Activated CD8-positive, alpha-beta memory T cell treated with anti-CD3 and anti-CD28 coated beads, Interleukin-2, amount 50 U/mL, for 4 hours (primary cell): Measurements from ENCODE around the gene MAPK13.
"Not testable (repeated sequence)": the region's sequence is repeated elsewhere in the genome, so short reads cannot be mapped to it uniquely, and the experiment has no call there.

Experiments
- DNase-seq: peaks from one replicate; pipeline ENCODE4 v3.0.0-alpha.2; 2020

MAPK13 gene

DNA sequence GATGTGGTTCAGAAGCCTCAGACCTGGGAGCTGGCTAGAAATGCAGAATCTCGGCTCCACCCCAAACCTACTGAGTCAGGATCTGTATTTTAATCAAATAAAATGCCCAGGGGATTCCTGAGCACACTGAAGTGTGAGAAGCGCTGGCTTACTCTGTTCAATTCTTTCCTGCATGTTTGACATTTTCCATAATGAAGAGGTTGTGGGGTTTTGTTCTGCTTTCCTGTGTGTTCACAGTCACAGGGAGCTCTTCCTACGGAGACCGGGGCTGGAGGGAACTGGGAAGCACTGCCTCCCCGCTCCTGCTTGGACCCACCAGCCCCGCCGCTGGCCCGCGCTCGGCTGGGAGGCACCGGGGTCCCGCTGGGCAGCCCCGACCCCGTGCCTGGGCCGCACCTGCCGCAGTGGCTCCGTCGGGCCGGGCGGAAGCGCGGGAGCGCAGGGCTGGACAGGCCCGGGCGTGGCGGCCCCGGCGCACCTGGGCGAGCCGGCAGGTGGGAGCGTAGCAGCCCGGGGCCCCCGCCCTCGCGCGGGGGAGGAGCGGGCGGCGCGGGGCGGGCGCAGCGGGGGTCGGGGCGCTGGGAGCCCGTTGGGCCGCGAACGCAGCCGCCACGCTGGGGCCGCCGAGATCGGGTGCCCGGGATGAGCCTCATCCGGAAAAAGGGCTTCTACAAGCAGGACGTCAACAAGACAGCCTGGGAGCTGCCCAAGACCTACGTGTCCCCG lies at the start of gene MAPK13:
Gene MAPK13 (plus strand): TSS at position 573 of the 726 bp plus-strand sequence. CDS start 70 bp downstream, at position 643.
- DNase-seq: peak; percentile 37

DNA sequence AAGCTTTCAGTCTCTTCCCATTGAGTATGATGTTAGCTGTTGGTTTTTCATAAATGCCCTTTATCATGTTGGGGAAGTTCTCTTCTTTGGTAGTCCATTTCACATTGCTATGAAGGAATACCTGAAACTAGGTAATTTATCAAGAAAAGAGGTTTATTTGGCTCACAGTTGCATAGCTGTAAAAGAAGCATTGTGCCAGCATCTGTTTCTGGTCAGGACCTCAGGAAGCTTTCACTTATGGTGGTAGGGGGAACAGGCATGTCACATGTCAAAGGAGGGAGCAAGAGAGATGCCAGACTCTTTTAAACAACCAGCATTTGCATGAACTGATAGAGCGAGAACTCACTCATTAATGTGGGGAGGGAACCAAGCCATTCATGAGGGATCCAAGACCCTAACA lies 48.0 kb upstream of the MAPK13 start:
- DNase-seq: no peak

DNA sequence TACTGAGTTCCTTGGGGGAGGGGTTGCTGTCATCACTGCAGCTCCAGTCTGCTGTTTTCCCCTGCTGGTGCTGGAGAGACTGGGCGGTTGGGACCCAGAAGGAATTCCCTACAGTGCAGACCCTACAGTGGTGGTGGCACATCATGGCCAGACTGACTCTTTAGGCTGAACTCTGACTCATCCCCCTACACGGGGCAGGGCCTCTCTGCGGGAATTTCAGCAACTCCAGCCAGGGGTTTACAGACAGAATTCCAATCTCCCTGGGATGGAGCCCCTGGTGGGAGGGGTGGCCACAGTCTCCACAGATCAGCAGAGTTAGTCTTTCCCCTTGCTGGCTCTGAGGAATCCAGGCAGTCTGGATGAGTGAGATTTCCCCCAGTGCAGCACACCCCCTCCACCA lies 46.9 kb upstream of the MAPK13 start:
- DNase-seq: no peak

DNA sequence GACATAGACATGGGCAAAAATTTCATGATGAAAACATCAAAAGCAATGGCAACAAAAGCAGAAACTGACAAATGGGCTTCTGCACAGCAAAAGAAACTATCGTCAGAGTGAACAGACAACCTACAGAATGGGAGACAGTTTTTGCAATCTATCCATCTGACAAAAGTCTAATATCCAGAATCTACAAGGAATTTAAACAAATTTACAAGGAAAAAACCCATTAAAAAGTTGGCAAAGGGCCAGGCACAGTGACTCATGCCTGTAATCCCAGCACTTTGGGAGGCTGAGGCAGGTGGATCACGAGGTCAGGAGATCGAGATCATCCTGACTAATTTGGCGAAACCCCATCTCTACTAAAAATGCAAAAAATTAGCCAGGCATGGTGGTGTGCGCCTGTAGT lies 42.1 kb upstream of the MAPK13 start:
- DNase-seq: not testable (repeated sequence)

DNA sequence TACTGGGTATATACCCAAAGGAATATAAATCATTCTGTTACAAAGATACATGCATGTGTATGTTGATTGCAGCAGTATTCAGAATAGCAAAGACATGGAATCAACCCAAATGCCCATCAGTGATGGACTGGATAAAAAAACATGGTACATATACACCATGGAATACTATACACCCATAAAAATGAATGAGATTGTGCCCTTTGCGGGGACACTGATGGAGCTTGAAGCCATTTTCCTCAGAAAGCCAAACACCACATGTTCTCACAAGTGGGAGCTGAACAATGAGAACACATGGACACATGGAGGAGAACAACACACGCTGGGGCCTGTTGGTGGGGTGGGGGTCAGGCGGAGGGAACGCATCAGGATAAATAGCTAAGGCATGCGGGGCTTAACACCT lies 41.3 kb upstream of the MAPK13 start:
- DNase-seq: no peak

DNA sequence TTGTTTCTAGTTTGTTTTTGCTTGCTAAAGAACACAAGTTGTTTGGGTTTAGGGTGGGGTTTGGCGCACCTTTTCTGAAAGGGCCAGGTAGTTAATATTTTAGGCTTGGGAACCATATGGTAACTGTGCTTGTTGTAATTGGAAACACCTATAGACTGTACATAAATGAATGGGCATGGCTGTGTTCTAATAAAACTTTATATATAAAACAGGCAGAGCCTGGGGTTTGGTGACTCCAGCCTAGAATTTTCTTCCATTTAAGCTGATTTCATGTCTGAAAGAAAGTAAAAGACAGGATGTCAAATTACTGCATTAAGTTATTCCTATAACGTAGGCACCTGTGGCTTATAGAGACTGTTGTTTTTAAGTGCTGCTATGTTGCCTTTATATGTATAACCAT lies 36.1 kb upstream of the MAPK13 start:
- DNase-seq: no peak

DNA sequence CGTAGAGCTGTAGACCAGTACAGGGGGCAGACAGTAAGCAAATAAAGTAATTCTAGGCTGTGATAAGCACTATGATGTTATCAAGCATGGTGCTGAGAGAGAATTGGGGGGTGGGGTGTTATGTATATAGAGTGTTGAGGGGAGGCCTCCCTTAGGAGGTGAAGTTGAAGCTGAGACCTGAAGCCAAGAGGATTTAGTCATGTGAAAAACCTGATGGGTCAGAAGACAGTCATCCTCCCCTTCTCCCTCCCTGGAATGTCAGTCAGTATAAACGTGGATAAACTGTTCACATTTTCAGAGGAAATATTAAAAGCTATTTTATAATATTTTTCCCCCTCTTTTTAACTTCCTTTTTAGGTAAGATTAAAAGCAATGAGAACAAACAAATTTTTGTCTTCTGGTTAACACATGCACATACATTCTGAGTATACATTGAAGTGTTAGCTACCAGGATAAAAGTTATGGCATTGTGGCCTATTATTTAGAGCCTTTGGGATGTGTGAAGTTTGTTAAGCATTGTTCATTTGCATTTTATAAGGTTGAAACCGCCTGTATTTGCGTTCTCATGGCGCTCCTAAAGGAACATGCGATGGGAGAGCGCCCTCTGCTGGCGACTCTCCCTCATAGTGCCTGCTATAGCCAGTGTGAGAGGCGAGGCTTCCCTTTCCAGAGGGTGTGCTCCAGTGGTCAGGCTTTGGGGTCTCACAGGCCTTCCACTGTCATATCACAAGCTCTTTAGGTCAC lies 35.4 kb upstream of the MAPK13 start:
- peak; percentile 83 for DNase-seq

DNA sequence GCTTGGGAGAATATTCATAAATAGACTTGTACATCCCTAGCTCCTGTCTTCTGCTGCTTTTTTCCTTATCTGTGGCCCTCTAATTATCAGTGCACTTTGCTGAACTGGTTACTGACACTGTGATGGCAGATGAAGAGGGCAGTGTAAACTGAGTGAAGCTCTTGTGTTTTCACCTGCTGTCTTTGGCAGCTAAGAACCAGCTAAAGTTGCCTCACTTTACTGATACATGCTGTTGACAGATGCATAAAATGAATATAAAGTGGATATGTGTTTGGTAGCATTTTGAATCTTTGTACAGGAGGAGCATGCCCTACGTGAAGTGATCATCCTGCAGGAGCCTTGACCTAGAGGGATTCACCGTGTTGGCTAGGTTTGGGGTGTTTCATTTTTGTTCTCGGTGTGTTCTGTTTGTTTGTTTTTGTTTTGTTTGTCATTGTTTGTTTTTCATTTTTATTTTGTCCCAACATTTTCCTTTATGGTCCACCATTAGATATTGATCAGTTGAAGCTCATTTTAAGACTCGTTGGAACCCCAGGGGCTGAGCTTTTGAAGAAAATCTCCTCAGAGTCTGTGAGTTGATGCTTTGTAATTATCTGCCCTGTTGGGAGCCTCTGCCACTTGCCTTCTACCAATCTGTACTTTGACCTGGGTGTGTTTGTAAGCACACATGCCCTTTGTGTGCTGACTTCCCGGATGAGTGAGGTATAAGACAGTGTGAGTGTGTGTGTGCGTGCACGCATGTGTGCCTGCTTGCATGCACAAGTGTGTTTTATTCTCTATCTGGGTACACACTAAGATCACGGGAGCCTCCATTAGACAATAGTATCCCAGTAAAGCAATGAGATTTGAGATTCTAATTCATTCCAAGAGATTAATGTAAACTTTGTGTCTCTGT lies 34.6 kb upstream of the MAPK13 start:
- DNase-seq: no peak

DNA sequence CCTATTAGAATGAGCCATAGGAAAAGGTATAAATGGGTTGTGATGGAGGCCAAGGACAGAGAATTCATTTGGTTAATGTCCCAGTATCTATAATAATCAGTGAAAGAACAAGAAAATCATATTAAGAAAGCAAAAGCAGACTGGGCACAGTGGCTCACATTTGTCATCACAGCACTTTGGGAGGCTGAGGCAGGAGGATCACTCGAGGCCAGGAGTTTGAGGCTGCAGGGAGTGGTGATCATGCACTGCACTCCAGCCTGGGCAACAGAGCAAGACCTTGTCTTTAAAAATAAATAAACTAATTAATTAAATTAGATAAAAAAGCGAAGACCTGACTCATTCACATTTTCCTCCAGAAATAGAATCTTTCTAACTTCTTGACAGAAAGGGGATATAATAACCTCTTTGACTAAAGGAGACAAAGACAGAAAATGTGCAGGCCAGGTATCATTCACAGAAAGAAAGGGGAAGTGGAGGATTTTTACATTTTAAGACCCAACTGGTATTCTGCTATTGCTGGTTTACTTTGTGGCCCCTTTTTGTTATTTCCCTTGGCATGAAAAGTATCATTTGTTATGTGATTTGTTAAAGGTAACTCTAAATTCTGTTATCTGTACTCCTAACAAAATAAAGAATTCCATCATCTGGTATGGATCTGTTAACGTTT lies 31.9 kb upstream of the MAPK13 start:
- no peak for DNase-seq

DNA sequence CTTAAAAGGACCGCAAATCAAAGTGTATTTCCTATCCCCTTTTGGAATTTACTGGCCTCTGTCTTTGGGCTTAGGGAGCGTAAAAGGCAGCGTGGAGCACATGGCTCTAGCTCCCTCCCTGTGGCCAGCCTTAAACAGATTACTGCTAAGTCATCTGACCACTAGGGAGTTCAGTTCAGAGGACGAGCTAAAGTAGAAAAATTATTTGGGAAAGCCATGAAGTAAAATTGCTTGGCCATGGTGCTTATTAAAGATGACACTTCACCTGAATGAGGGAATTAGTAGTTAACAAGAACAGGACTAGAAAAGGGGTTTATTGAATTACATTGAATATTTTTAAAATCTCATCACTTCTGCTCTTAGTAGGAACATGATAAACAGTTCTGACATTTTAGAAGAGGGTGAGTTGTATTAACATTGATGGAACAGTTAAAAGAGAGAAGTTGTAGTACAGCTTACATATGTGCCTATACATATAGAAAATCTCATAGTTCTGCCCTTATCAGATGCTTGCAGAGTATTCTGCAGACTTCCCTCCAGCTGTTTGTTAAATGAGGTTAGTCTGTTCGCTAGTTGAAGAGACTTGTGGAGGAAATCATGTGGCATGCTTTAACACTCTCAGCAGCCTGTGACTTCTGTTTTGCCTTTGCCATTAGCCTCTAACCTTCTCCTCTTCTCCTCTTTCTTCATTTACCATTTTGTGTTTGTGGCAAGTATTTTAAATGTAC lies 31.2 kb upstream of the MAPK13 start:
- no peak for DNase-seq

DNA sequence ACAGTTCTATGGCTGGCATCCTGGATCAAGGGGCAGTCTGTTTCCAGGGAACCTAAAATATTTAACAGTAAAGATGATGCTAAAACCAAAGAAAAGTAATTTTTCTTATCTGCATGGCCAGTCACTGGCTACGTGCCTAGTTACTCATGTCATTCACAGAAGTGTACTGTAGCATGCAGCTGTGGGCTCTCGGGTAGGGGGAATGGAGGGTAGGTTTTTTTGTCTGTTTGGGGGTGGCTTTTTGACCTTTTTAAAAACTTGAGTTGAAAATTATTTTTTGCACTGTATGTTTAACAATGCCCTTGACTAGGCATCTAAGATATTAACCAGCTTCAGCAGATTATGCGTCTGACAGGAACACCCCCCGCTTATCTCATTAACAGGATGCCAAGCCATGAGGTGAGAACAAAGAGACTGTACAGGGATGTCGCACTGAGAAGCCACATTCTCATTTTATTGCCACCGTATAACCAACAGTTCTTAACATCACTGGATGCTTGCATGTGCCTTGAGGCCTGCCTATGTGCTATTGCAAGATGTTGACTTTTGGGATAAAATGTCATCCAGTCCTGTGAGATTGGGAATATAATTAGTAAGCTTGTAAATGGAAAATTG lies 30.3 kb upstream of the MAPK13 start:
- peak; percentile 26 for DNase-seq

DNA sequence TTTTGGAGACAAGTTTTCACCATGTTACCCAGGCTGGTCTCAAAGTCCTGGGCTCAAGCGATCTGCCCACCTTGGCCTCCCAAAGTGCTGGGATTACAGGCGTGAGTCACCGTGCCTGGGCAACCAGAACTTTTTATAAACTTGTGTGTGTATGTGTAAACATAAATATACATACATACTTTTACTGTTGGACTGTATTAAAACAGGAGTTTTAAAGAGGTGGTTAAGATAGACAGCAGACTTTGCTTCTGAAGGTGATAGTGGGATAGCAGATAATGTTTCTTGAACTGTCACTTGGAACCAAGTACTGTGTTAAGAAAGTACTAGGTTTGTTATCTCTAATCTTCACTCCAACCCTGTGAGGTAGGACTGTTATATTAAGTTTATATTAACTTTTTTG lies 28.6 kb upstream of the MAPK13 start:
- no peak for DNase-seq

DNA sequence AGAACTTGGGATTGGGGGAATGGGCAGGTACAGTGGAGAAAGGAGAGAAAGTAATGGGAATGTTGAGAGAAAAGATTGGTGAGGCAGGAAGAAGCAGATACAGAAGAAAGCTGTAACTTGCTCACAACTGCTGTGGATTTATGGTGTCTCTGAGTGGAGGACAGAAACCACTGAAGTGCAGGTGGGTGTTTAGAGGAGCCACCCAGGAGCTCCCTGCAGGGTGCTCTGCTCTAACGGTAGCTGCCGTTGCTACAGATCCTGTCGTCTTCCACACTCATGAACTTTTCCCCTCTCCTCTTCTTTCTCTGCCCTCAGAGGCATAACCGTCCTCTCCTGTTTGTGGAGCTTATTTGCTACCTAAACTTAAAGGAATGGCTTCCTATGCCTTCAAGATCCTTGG lies 27.5 kb upstream of the MAPK13 start:
- DNase-seq: no peak

DNA sequence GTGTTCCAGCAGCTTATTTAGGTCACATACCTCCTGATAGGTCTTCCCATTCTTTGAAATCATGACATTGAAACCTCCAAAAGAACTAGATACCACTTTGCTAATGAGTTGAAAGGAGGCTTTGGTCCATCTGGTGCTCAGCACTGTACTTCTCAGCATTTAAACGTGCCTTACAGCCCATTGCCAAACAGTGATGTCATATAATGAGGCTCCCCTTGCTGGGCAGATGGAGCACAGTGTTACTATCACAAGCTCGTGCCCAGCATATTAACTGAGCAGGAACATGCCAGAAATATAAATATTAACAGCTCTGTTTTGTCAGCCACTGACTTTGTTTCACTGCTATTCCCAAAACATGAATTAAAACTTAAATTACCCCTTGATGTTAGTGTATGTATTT lies 25.5 kb upstream of the MAPK13 start:
- no peak for DNase-seq

DNA sequence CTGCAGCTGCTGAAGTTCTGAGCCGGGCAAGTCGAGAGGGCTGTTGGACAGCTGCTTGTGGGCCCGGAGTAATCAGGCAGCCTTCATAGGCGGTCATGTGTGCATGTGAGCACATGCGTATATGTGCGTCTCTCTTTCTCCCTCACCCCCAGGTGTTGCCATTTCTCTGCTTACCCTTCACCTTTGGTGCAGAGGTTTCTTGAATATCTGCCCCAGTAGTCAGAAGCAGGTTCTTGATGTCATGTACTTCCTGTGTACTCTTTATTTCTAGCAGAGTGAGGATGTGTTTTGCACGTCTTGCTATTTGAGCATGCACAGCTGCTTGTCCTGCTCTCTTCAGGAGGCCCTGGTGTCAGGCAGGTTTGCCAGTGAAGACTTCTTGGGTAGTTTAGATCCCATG lies 21.2 kb upstream of the MAPK13 start:
- DNase-seq: no peak

DNA sequence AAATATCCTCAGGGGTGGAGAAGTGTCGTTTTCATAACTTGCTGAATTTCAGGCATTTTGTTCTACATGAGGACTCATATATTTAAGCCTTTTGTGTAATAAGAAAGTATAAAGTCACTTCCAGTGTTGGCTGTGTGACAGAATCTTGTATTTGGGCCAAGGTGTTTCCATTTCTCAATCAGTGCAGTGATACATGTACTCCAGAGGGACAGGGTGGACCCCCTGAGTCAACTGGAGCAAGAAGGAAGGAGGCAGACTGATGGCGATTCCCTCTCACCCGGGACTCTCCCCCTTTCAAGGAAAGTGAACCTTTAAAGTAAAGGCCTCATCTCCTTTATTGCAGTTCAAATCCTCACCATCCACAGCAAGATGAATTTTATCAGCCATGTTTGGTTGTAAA lies 20.3 kb upstream of the MAPK13 start:
- no peak for DNase-seq

DNA sequence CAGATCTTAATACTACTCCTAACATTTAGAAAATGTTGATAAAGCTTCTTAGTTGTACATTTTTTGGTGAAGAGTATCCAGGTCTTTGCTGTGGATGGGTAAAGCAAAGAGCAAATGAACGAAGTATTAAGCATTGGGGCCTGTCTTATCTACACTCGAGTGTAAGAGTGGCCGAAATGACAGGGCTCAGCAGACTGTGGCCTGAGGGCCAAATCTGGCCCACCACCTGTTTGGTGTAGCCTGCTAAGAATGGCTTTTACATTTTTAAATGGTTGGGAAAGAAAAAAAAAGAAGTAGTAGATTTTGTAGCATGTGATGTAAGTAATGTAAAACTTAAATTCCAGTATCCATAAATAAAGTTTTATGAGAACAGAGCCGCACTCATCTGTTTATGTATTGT lies 19.4 kb upstream of the MAPK13 start:
- DNase-seq: no peak

DNA sequence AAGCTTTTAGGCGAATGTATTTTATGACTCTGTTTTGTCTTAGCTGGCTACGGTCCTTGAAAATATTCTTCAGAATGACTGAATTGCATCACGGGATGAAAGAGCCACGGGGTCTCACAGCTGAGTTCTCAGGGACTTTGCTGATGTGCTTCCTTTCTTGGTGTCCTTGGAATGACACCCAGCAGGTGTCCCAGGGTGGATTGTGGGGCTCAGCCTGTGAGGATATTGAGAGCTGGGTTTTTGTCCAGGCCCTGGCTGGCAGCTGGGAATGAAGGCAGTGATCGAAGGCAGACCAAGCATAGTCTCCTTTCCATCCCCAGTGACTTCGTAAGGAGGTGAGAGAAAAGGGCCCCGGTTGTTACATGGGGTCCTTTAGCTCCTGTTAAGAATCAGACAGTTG lies 18.8 kb upstream of the MAPK13 start:
- DNase-seq: no peak

DNA sequence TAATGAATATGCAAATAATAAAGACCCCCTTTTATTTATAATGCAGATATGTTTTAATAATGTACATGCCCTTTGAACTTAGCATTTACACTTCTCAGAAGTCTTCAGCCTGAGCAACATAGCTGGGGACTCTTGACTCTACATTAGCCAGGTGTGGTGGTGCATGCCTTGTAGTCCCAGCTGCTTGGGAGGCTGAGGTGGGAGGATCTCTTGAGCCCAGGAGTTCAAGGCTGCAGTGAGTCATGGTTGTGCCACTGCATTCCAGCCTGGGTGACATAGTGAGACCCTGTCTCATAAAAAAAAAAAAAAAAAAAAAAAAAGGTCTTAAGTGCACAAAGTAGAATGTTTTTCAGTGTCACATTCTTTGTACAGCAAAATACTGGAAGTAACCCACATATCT lies 17.3 kb upstream of the MAPK13 start:
- no peak for DNase-seq

DNA sequence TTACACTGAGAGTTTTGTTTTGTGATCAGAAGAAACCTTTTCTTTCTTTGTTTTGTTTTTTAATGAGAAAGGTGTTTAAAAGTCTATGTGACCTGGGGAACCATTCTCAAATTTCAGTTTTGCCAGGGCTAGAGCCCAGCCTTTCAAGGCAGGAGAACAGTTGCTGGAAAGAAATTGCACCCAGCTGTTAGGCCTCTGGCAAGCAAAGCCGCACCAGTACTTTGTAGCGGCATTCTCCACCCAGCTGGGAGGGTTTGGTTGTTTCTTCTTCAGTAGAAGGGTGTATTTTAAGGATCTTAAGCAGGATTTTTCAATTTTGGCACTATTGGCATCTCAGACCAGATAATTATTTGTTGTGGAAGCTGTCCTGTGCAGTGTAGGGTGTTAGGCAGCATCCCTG lies 16.6 kb upstream of the MAPK13 start:
- no peak for DNase-seq

DNA sequence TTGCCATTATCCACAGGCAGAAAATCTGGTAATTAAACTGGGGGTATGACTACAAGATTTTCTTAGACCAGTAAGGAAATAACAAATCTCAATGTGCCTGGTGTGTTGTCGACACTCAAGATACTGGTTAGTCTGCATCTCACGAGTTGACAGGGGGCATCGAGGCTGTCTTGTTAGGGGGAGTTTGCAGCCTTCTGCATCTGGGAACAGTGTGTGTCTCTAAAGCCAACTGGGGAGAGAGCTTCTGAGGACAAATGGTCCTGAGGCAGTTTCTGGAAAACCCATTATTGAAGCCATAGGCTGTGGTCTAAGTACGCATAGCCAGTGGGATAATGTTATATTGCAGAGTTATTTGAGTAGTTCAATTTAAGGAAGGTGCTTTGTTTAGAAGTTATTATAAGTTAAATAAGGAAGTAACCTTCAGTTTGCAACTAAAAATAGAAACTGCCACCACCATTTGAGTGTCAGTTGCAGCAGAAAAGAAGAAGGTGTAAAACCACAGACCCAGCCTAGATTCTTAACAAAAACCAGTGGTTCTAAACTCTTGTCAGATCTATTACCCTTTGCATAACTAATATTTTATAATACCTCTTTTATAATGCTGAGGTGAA lies 15.4 kb upstream of the MAPK13 start:
- no peak for DNase-seq
